ENCODE data around the gene HEATR3.

GRCh38 chr16:50046853-50047252 lies 18.9 kb upstream of the HEATR3 start:
- TF ChIP-seq CTCF (IDR thresholded peaks at IDR 0.05; ENCODE audit: low read depth, low read length, poor library complexity, severe bottlenecking) (no peak), EZH2phosphoT487 (IDR thresholded peaks at IDR 0.05; ENCODE audit: borderline replicate concordance, low read length) (no peak)

Data from DOHH2 (cell line).